ENCODE results near the gene VAV2. TPM values are rescaled to one million over a fixed set of nuclear protein-coding genes. Genes with fewer than 3 reads are reported as not detected.

The VAV2 gene
- total RNA-seq, 1 experiment from 2014 or later: 24.7 TPM

- intact Hi-C loops (cut with micrococcal nuclease; ENCODE audit: unreplicated experiment): no loop called here
- Histone ChIP-seq H3K27me3 (ENCODE audit: control insufficient read depth, insufficient read depth, low read length) (no peaks in the 10 kb centered on the region), H3K4me3 (ENCODE audit: low read depth in 2 of 2, low read length in 2 of 2) (no peak overlapping the region), H3K36me3 (ENCODE audit: control insufficient read depth, insufficient read depth, low read length) (no peaks in the 10 kb centered on the region), H3K4me1 (ENCODE audit: control insufficient read depth, insufficient read depth, low read length) (no peaks in the 10 kb centered on the region), H3K27ac (ENCODE audit: low read length) (no peak overlapping the region), H3K9me3 (ENCODE audit: control insufficient read depth, insufficient read depth, low read depth, low read length) (no peaks in the 10 kb centered on the region)
- ATAC-seq (no peak), DNase-seq (ENCODE audit: low read depth, low spot score) (no peak)
- CTCF ChIA-PET: no interaction called here
- TF ChIP-seq REST (IDR thresholded peaks at IDR 0.05; ENCODE audit: insufficient read depth in 1 of 2, low read depth in 2 of 2, low read length in 1 of 2): no peak
- TF ChIP-seq POLR2AphosphoS5 (IDR thresholded peaks at IDR 0.05; ENCODE audit: low read depth, low read length): no peak
- no peak for TF ChIP-seq CTCF (IDR thresholded peaks at IDR 0.05)
- TF ChIP-seq SIN3A (IDR thresholded peaks at IDR 0.05; ENCODE audit: borderline replicate concordance, insufficient read depth, low read depth, low read length): no peak
- no peak for TF ChIP-seq TCF7L2 (IDR thresholded peaks at IDR 0.05; ENCODE audit: low read depth, low read length)
- no TSS peak for BruUV-seq (replicated peaks)
- in situ Hi-C loops (cut with HindIII; ENCODE audit: low pct_unique_long_range_greater_than_20kb, low sequenced_read_pairs): no loop called here
- POLR2A ChIA-PET: no interaction called here
These were observed 47.5 kb upstream of the VAV2 start for GRCh38 chr9:134039386-134040175.

- Histone ChIP-seq H3K4me1 (ENCODE audit: control insufficient read depth, insufficient read depth, low read length) (no peaks in the 10 kb centered on the region), H3K4me3 (ENCODE audit: low read depth in 2 of 2, low read length in 2 of 2) (no peak overlapping the region), H3K27me3 (ENCODE audit: control insufficient read depth, insufficient read depth, low read length) (no peaks in the 10 kb centered on the region), H3K27ac (ENCODE audit: low read length) (no peak overlapping the region), H3K36me3 (ENCODE audit: control insufficient read depth, insufficient read depth, low read length) (no peaks in the 10 kb centered on the region), H3K9me3 (ENCODE audit: control insufficient read depth, insufficient read depth, low read depth, low read length) (no peaks in the 10 kb centered on the region)
- DNase-seq (ENCODE audit: low read depth, low spot score): no peak
- ChIA-PET POLR2A (no interaction called here), CTCF (no interaction called here)
- TF ChIP-seq TCF7L2 (IDR thresholded peaks at IDR 0.05; ENCODE audit: low read depth, low read length) (no peak), REST (IDR thresholded peaks at IDR 0.05; ENCODE audit: insufficient read depth in 1 of 2, low read depth in 2 of 2, low read length in 1 of 2) (no peak), SIN3A (IDR thresholded peaks at IDR 0.05; ENCODE audit: borderline replicate concordance, insufficient read depth, low read depth, low read length) (no peak), POLR2AphosphoS5 (IDR thresholded peaks at IDR 0.05; ENCODE audit: low read depth, low read length) (no peak), CTCF (IDR thresholded peaks at IDR 0.05) (no peak)
- in situ Hi-C loops (cut with HindIII; ENCODE audit: low pct_unique_long_range_greater_than_20kb, low sequenced_read_pairs) (no loop called here), intact Hi-C loops (cut with micrococcal nuclease; ENCODE audit: unreplicated experiment) (no loop called here)
- no peak for ATAC-seq
- BruUV-seq (replicated peaks): no TSS peak
These were observed 45.5 kb upstream of the VAV2 start for GRCh38 chr9:134037641-134038040.
